Stomach (tissue), 9 donors: Measurements from ENCODE around the gene TIGD1. TPM values are rescaled to one million over a fixed set of nuclear protein-coding genes. Genes with fewer than 3 reads are reported as not detected.
A peak's percentile ranks its signal among the peaks of the same experiment; 100 is the strongest.

Source experiments
- DNase-seq, 2 donors: peaks; one replicate each; pipeline versions ENCODE4 v3.0.0 to v3.0.0-alpha.2; 2013 to 2019
- H3K27ac ChIP-seq, 5 donors: fragments of 200-600 bp in 4 of 5; sonication (generic) in 4 of 5; one replicate each; pipeline ENCODE4 v1.5.1; 2013 to 2019; ENCODE audit warnings: mild to moderate bottlenecking in 1 of 5, moderate library complexity in 1 of 5
- H3K27me3 ChIP-seq, 3 donors: fragments of 200-600 bp; sonication (generic); one replicate each; pipeline ENCODE4 v1.5.1; 2017 to 2019; ENCODE audit warnings: mixed run types in 1 of 3
- H3K36me3 ChIP-seq, 4 donors: fragments of 200-600 bp; sonication (generic); 1 replicate in 3 of 4; 2 replicates in 1 of 4; pipeline ENCODE4 v1.5.1; 2016 to 2019
- H3K4me1 ChIP-seq, 4 donors: fragments of 200-600 bp; sonication (generic); one replicate each; pipeline ENCODE4 v1.5.1; 2016 to 2019
- H3K4me3 ChIP-seq, 4 donors: fragments of 200-600 bp; sonication (generic) in 3 of 4; one replicate each; pipeline ENCODE4 v1.5.1; 2016 to 2019; ENCODE audit warnings: mild to moderate bottlenecking in 1 of 4
- H3K9me3 ChIP-seq, 4 donors: fragments of 200-600 bp; sonication (generic); one replicate each; pipeline ENCODE4 v1.5.1; 2016 to 2019
- CTCF ChIP-seq, 7 experiments: fragments of 450-650 bp in 4 of 7; fragments of 200-600 bp in 3 of 7; sonication (generic) in 3 of 7; IDR thresholded peaks; one replicate each; pipeline ENCODE4 v1.5.1; 2016 to 2019; ENCODE audit warnings: antibody characterized with exemption in 7 of 7, control low read depth in 2 of 7, mild to moderate bottlenecking in 1 of 7
- EP300 ChIP-seq: sonication (generic); formaldehyde crosslinking; IDR thresholded peaks from one replicate; pipeline ENCODE4 v1.6.1; 2017; ENCODE audit warnings: antibody characterized with exemption
- POLR2A ChIP-seq, 4 donors: fragments of 450-650 bp; IDR thresholded peaks; one replicate each; pipeline ENCODE4 v1.6.1; 2016; ENCODE audit warnings: antibody characterized with exemption in 4 of 4, control low read depth in 2 of 4, mild to moderate bottlenecking in 1 of 4, moderate library complexity in 1 of 4
- POLR2AphosphoS5 ChIP-seq, 3 donors: sonication (generic); formaldehyde crosslinking; IDR thresholded peaks; one replicate each; pipeline ENCODE4 v1.6.1; 2016; ENCODE audit warnings: antibody characterized with exemption in 3 of 3
- WGBS, 5 donors: extraction: QIAGEN DNeasy Blood & Tissue Kit in 3 of 5; methylation state at CpG; one replicate each; pipeline versions ENCODE4 v1.1.5 to v1.1.7; 2013 to 2018; 5-methylcytosine and 5-hydroxymethylcytosine counted together
- intact Hi-C: fragments of 100-400 bp; cut with DNase I; formaldehyde crosslinking; loops from one replicate; pipeline ENCODE4 v1.15.1; 2023; ENCODE audit warnings: low total_unique reads
- polyA plus RNA-seq, 3 donors: library from polyadenylated mRNA; stranded (reverse); fragments of 200-250 nt; gene quantifications; one replicate each; pipeline ENCODE4 v1.2.3, GENCODE V29; 2013
- total RNA-seq, 5 donors: library from RNA; depleted of rRNA; stranded (reverse); fragments of >200 nt; gene quantifications; one replicate each; pipeline versions ENCODE4 v1.1.0 to v1.2.3, GENCODE V29; 2014 to 2016
- donor health status: healthy with polysubstance abuse.
- donor health status: Bipolar disorder and iron deficiency.
- donor health status: healthy.

TIGD1 gene
- total and polyA plus RNA-seq, 8 donors, result 1.2 to 14.5 (median 6.1) TPM

GRCh38 chr2:232502511-232502910, 47.8 kb downstream of the TIGD1 start:
- H3K27ac ChIP-seq, result peak overlapping the region in 1 of 5 donors; percentile 75
- peak in 1 of 2 donors; percentile 56 for DNase-seq
- intact Hi-C loops, result no loop called here

GRCh38 chr2:232501794-232502390, 48.5 kb downstream of the TIGD1 start:
- no peak overlapping the region for H3K4me3 ChIP-seq
- WGBS, 5 donors, result 49 to 76% (median 56%) methylated on average over 10 of the region's 10 CpGs
- no peaks in the 10 kb centered on the region for H3K9me3 ChIP-seq
- peaks cover 0 to 59% (median 30%) of the 10 kb centered on the region in 3 donors for H3K27me3 ChIP-seq
- H3K36me3 ChIP-seq, result no peaks in the 10 kb centered on the region
- H3K4me1 ChIP-seq, result peaks cover 9 to 28% (median 24%) of the 10 kb centered on the region in 4 donors
- no peak for DNase-seq
- intact Hi-C loops, result no loop called here
- H3K27ac ChIP-seq, result peak overlapping the region in 1 of 5 donors; percentile 75
- TF ChIP-seq POLR2A (IDR thresholded peaks at IDR 0.05) (no peak), EP300 (no peak), POLR2AphosphoS5 (IDR thresholded peaks at IDR 0.05) (no peak), CTCF (IDR thresholded peaks at IDR 0.05) (no peak)

More at GRCh38 chr2:232502511-232502910, 47.8 kb downstream of the TIGD1 start:
- Histone ChIP-seq H3K27me3 (peaks cover 0 to 53% (median 30%) of the 10 kb centered on the region in 3 donors), H3K36me3 (no peaks in the 10 kb centered on the region), H3K9me3 (no peaks in the 10 kb centered on the region), H3K4me3 (peak overlapping the region; percentile 49 to 61 (median 52)), H3K4me1 (peaks cover 9 to 28% (median 24%) of the 10 kb centered on the region in 4 donors)
- WGBS, 5 donors, result 16 to 34% (median 20%) methylated on average over 16 to 21 of the region's 21 CpGs
- TF ChIP-seq POLR2A (IDR thresholded peaks at IDR 0.05) (no peak), POLR2AphosphoS5 (IDR thresholded peaks at IDR 0.05) (no peak), CTCF (IDR thresholded peaks at IDR 0.05) (no peak), EP300 (no peak)

GRCh38 chr2:232501331-232501771, 49.0 kb downstream of the TIGD1 start:
- Histone ChIP-seq H3K9me3 (no peaks in the 10 kb centered on the region), H3K36me3 (no peaks in the 10 kb centered on the region), H3K4me3 (no peak overlapping the region), H3K27ac (peak overlapping the region in 1 of 5 donors; percentile 75), H3K27me3 (peaks cover 0 to 59% (median 30%) of the 10 kb centered on the region in 3 donors), H3K4me1 (peaks cover 9 to 28% (median 24%) of the 10 kb centered on the region in 4 donors)
- 67 to 74% (median 71%) methylated on average over 9 of the region's 9 CpGs for WGBS, 5 donors
- no peak for TF ChIP-seq EP300
- TF ChIP-seq POLR2A (IDR thresholded peaks at IDR 0.05), result no peak
- TF ChIP-seq POLR2AphosphoS5 (IDR thresholded peaks at IDR 0.05), result no peak
- no peak for TF ChIP-seq CTCF (IDR thresholded peaks at IDR 0.05)
- DNase-seq, result no peak
- intact Hi-C loops, result no loop called here

- DNase-seq, result no peak
- TF ChIP-seq POLR2AphosphoS5 (IDR thresholded peaks at IDR 0.05), result no peak
- no peak for TF ChIP-seq CTCF (IDR thresholded peaks at IDR 0.05)
- TF ChIP-seq EP300, result no peak
- TF ChIP-seq POLR2A (IDR thresholded peaks at IDR 0.05), result no peak
- intact Hi-C loops, result no loop called here
- Histone ChIP-seq H3K27me3 (peaks cover 0 to 34% (median 17%) of the 10 kb centered on the region in 3 donors), H3K4me3 (no peak overlapping the region), H3K4me1 (peaks cover 9 to 22% (median 18%) of the 10 kb centered on the region in 4 donors), H3K9me3 (no peaks in the 10 kb centered on the region), H3K36me3 (no peaks in the 10 kb centered on the region), H3K27ac (no peak overlapping the region)
- WGBS, 5 donors, result 87 to 95% (median 91%) methylated on average over 3 of the region's 3 CpGs
Observed at GRCh38 chr2:232498452-232498851, 51.9 kb downstream of the TIGD1 start.

Other genes with a start within 250 kb of the TIGD1 start
- not detected for gene ALPP, start 171.8 kb downstream of the TIGD1 start, total RNA-seq
- gene ALPP, start 171.8 kb downstream of the TIGD1 start, polyA plus RNA-seq, result not detected
- not detected for gene ALPG, start 143.7 kb downstream of the TIGD1 start, total RNA-seq
- gene ALPG, start 143.7 kb downstream of the TIGD1 start, polyA plus RNA-seq, result not detected
- 10 to 100 TPM in 1 of 5 donors, 1 to 10 TPM in 1, not detected in 3; 1.4 to 12.3 TPM for gene ALPI, start 94.4 kb downstream of the TIGD1 start, total RNA-seq
- gene ALPI, start 94.4 kb downstream of the TIGD1 start, polyA plus RNA-seq, result not detected
- 1 to 10 TPM in 1 of 5 donors, not detected in 4; 1.1 TPM for gene ECEL1, start 62.7 kb downstream of the TIGD1 start, total RNA-seq
- under 1 TPM in 1 of 3 donors, not detected in 2; 0.35 TPM for gene ECEL1, start 62.7 kb downstream of the TIGD1 start, polyA plus RNA-seq
- gene PRSS56, start 30.2 kb downstream of the TIGD1 start, total RNA-seq, result not detected
- not detected for gene PRSS56, start 30.2 kb downstream of the TIGD1 start, polyA plus RNA-seq
- gene CHRND, start 24.4 kb downstream of the TIGD1 start, total RNA-seq, result not detected
- not detected for gene CHRND, start 24.4 kb downstream of the TIGD1 start, polyA plus RNA-seq
- gene CHRNG, start 10.9 kb downstream of the TIGD1 start, total RNA-seq, result not detected
- not detected for gene CHRNG, start 10.9 kb downstream of the TIGD1 start, polyA plus RNA-seq
- 10 to 100 TPM in 4 of 5 donors, 1 to 10 TPM in 1; 2.3 to 45.2 (median 28.6) TPM for gene EIF4E2, start 132 bp upstream of the TIGD1 start, total RNA-seq
- 10 to 100 TPM; 54.7 to 79.3 (median 69.2) TPM for gene EIF4E2, start 132 bp upstream of the TIGD1 start, polyA plus RNA-seq
- gene EFHD1, start 83.0 kb upstream of the TIGD1 start, total RNA-seq, result 10 to 100 TPM in 2 of 5 donors, 1 to 10 TPM in 2, not detected in 1; 2.8 to 49.1 (median 9.4) TPM
- 10 to 100 TPM in 1 of 3 donors, 1 to 10 TPM in 2; 6.4 to 12.7 (median 7.4) TPM for gene EFHD1, start 83.0 kb upstream of the TIGD1 start, polyA plus RNA-seq
- 100 to 1,000 TPM in 2 of 5 donors, 10 to 100 TPM in 3; 68.4 to 158 (median 87.4) TPM for gene GIGYF2, start 146.8 kb upstream of the TIGD1 start, total RNA-seq
- 10 to 100 TPM in 1 of 3 donors, 1 to 10 TPM in 2; 7.1 to 17.0 (median 9.5) TPM for gene GIGYF2, start 146.8 kb upstream of the TIGD1 start, polyA plus RNA-seq
- 1 to 10 TPM in 2 of 5 donors, under 1 TPM in 1, not detected in 2; 0.18 to 2.9 (median 1.8) TPM for gene KCNJ13, start 226.0 kb upstream of the TIGD1 start, total RNA-seq
- gene KCNJ13, start 226.0 kb upstream of the TIGD1 start, polyA plus RNA-seq, result 1 to 10 TPM in 1 of 3 donors, under 1 TPM in 2; 0.30 to 1.2 (median 0.50) TPM